Left ventricle myocardium superior (tissue), 1 donor: ENCODE data around the gene ACP6. TPM values are rescaled to one million over a fixed set of nuclear protein-coding genes. Genes with fewer than 3 reads are reported as not detected.

Experiments used
- ATAC-seq: fragments of 200-7000 bp; cut with Tn5 transposase; one replicate; pipeline ENCODE4 v1.9.1; 2020; ENCODE audit warnings: mild to moderate bottlenecking, moderate library complexity
- DNase-seq: peaks from one replicate; pipeline ENCODE4 v3.0.0-alpha.2; 2020
- intact Hi-C: fragments of 100-400 bp; cut with micrococcal nuclease; formaldehyde crosslinking; loops from one replicate; pipeline ENCODE4 v1.11.0; 2022
- total RNA-seq: library from RNA; stranded (reverse); fragmentation: NEBNext Ultra II Directional; extraction: Animal tissue kit (Norgen Biotek cat#: 25700); gene quantifications from one replicate; pipeline ENCODE4 v1.2.1, GENCODE V29; 2021
- donor health status: DM: no; HTN: yes; CAD: no; lungs with severe emphysema.

The ACP6 gene
- total RNA-seq, 1 donor from 2014 or later, result 7.1 TPM

DNA sequence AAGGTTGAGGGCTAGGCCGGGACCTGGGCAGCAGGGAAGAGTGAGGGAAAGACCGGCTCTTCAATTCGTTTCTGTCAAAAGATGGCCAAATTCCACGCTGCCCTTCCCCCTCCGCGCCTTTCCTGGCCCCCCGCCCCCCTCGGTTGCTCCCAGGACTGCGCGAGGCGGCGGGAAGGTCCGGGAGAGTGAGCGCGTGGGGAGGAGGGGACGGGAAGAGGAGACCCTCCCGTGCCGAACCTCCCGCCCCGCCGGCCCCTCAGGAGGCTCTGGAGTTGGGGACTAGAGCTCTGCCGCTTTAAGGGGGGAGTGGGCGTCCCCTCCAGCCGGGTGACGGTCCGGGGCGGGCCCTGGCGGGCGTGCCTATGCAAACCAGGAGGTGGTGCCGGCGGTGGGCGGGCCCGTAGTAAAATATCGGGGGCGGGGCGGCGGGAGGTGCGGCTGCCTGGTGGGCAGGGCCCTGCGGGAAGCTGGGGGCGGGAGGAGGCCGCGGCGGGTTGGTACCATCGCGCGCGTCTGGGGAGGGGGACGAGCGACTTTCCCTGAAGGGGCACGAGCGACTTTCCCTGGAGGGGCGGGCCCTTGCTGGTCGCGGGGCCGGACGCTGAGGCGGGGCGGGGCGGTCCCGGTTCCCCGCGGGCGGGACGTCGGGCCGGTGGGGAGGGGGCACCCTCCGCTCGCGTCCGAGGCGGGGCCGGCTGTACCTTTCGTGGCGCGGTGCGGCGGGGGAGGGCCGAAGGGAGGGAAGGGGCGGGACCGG lies 70.8 kb downstream of the ACP6 start:
- intact Hi-C loops, result no loop called here
- DNase-seq, result peak; percentile 99
- ATAC-seq, result peak; percentile 95

DNA sequence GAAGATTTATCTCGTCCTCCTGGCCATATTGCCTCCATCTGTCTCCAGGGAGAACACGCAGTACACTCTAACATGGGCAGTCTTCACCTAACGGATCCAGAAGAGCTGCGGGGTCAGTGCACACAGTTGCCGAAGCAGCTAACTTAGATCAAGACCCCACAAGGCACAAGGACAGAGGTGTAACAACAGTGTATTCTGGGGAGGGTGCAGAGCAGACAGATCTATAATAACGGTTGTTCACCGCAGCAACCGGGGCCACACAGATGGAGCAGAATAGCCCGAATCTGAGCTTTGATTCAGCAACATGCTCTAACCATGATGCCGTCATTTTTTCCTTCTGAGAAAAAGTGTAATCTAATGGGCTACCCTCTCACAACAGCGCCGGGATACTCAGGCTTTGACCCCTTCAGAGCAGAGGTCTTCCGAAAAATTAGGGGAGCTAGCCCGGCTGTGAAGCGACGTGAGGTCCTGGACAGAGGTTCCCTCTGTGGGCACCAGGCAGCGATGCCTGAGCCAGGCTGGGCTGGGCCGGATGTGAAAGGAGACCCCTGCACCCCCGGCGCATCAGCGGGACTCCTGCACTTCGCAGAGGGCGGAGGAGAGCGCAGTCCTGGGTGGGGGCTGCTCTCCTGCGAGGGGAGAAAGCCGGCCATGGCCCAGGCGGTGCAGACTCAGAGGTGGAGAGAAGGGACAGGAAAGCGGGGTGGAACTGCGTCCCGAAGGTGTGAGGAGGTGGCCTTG lies 71.5 kb downstream of the ACP6 start:
- ATAC-seq, result peak; percentile 26
- intact Hi-C loops, result no loop called here
- peak; percentile 68 for DNase-seq

DNA sequence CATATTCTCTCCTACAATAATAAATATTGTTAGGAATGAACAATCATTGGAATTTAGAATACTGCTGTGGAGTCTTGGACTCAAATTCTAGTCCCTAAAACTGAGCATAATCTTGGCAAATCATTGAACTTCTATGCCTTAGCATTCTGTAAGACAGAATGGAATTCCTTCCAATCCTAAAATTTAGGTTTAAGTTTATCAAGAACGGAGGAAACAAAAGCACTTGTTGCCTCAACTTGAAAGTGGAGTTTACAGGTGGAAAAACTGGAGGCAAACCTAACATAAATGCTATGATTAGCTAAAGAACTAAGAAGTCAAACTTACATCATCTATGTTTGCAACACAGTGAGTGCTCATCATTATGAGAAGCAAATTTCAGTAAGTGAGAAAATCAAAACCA lies 73.3 kb downstream of the ACP6 start:
- DNase-seq (no peak), ATAC-seq (no peak)
- intact Hi-C loops, result no loop called here

Other genes starting within 250 kb of the ACP6 start
- gene BCL9, start 129.0 kb downstream of the ACP6 start, total RNA-seq, result 8.9 TPM
- 4.7 TPM for gene GJA5, start 90.1 kb upstream of the ACP6 start, total RNA-seq
- gene GJA8, start 232.3 kb upstream of the ACP6 start, total RNA-seq, result not detected